ENCODE data around the gene VPS45.

VPS45 gene

DNA sequence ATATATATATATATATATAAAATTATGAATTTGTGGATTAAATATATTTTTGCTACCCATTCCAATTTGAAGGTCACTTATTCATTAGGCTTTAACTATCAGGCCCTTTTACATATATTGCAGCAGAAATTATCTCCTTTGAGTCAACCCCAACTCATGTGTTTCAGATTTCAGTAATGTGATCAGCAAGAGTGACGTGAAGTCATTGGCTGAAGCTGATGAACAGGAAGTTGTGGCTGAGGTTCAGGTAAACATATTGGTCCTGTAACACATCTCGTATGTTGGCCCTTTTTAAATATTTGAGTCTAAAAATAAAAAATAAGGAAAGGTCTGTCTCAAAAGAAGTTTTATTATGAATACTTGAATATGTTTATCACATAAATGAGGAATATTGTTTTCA lies 8.5 kb downstream of the VPS45 start:
- no peak for DNase-seq

- no peak for DNase-seq
Observed at GRCh38 chr1:150076985-150077384, 9.4 kb downstream of the VPS45 start.

GRCh38 chr1:150080784-150081183 lies 13.2 kb downstream of the VPS45 start:
- DNase-seq, result no peak

DNA sequence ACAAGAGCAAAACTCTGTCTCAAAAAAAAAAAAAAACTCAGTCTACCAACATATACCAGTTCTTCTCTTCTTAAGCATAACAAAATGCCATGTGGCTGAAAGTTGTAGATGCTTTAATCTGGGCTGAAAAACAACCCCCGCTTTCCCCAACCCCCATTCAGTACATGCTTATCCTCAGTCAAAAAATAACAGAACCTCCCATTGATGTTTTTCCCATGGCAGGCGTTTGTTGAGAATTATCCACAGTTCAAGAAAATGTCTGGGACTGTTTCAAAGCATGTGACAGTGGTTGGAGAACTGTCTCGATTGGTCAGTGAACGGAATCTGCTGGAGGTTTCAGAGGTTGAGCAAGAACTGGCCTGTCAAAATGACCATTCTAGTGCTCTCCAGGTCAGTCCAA lies 14.9 kb downstream of the VPS45 start:
- no peak for DNase-seq

DNA sequence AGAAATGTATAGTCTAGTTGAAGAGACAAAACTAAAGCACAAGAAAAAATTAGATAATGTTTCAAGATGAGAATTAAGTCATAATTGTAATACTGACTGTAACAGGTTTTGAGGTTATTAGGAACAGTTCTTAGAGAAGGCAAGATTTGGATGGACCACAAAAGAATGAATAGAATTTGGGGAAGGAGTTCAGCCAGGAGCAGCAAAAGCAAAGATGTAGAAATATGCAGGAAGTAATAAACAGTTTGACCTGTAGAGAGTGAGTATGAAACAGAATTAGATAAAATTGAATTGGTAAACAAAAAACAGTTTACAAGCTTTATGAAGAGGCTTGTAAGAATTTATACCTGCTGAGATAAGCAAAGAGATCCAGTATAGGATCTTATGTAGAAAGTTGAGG lies 16.3 kb downstream of the VPS45 start:
- DNase-seq, result no peak

DNA sequence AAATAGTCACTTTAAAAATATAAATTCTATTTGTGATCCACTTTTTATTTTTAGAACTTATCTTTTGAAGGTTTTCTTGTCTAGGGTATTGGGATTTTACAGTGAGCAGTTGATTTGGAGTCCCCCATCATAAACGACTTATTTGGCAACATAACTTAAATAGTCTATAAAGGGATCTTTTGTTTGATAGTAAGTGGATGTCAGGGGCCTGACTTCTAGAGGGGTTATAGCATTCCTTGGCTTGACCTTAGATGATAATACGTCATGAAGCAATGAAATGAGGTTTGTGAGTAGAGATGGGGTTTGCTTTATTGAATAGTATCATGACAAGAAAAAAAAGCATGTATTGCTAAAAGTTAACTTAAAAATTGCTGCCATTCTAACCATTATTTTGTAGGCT lies 17.8 kb downstream of the VPS45 start:
- no peak for DNase-seq

- DNase-seq, result no peak
Observed at GRCh38 chr1:150087415-150087814, 19.8 kb downstream of the VPS45 start.

DNA sequence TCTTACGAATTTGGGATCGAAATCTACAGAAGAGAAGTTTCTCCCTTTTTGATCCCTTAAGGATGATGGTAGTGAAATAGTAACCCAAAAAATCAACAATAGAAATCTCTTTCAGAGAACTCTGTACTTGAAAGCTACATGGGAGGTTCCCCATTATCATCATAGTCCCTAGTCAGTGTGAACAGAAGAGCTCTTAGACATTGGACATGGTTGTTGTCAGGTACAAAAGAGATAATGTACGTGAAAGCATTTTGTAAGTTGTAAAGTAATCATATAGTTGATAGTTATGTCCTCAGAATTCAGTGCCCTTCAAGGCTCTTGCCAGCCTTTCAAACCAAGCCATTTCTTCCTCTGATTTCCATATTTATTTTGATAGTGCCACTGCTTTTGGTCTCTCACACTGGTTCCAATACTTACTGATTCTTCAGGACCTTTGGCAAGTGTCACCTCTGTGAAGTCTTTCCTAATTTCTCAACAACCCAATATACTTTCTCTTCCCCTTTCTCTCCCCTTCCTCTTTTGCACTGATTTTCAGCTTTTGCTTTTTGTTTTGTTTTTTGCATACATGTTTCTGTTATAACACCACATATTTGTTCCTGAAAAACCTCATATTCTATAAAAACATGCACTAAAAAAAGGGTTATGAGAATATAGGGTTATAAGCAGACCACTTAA lies 22.4 kb downstream of the VPS45 start:
- DNase-seq, result no peak

- DNase-seq, result no peak
Observed at GRCh38 chr1:150092180-150092791, 24.7 kb downstream of the VPS45 start.

- DNase-seq, result no peak
Observed at GRCh38 chr1:150093805-150094204, 26.2 kb downstream of the VPS45 start.

DNA sequence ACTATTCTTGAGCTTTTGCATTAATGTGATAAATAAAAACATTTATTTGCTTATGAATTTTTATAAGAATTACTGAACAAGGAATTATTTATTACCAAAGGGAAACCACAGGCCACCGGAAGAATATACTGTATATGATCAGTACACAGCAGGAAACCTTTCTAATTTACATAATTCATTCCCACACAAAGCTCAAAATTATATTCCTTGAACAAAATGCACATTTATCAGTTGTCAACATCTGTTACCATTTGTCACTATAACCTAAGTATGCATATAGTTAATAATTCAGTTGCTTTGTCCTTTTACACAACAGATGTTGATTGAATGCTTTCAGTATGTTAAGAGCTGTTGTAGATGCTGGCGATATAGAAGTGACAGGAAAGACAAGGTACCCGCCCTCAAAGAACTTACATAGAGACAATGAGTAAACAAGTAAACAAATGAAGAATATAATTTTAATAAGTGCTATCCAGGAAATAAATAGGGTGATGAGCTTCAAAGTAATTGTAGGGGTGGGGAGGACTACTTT lies 27.2 kb downstream of the VPS45 start:
- no peak for DNase-seq

- no peak for DNase-seq
Observed at GRCh38 chr1:150102986-150103385, 35.4 kb downstream of the VPS45 start.

GRCh38 chr1:150106341-150106740 lies 38.8 kb downstream of the VPS45 start:
- no peak for DNase-seq

DNA sequence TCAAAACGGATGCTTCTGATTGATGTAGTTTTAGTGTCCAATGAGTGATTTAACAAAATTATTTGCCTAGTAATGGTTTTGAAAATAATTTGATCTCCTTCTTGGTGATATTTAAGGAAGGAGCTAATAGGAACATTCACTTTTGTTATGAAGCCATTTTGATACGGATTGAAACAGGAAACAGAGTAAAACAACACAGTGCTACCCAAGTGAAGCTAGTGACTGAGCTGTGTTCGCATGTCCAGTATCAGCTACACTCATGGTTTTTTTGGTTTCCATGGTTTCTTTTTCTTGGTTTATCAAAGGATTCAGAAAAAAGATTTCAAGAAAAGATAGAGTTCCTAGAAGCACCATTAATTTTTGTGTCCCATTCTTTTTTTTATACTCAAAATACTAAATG lies 42.0 kb downstream of the VPS45 start:
- DNase-seq, result no peak

- no peak for DNase-seq
Observed at GRCh38 chr1:150110116-150110515, 42.5 kb downstream of the VPS45 start.

- no peak for DNase-seq
Observed at GRCh38 chr1:150111670-150112069, 44.1 kb downstream of the VPS45 start.

DNA sequence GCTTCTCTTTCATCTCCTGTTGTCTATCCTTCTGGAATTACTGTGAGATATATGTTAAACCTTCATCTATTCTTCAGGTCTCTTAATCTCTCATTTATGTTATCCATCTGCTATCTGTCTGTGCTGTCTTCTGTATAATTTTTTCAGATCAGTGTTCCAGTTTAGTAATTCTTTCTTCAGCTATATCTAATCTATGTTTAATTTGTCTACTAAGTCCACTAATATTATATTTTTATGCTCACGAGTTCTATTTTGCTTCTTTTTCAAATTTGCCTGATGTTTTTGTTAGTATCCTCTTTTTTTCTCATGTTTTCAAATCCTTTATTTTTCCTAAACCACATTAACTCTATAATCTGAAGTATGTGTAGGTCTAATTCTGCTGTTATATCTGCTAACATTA lies 47.5 kb downstream of the VPS45 start:
- DNase-seq, result no peak

DNA sequence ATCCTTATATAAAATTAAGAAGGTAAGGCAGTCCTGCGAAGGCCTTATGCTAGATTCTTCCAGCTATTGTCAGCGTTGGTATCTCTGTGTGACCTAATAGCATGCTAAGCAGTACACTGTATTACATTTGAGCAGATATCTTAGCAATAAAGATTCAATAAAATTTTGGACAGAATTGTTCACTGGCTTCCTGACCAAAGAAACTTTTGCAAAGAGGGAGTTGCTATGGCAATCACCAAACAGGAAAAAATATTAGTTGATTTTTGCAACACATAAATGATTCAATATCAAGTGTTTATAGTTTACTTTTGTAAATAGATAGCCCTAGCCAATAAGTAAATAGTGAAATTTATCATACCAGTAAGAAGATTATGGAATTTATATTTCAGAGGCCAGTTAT lies 51.1 kb downstream of the VPS45 start:
- DNase-seq, result no peak

GRCh38 chr1:150121236-150121862 lies 53.8 kb downstream of the VPS45 start:
- no peak for DNase-seq

GRCh38 chr1:150126811-150127210 lies 59.2 kb downstream of the VPS45 start:
- no peak for DNase-seq

- no peak for DNase-seq
Observed at GRCh38 chr1:150127464-150127863, 59.9 kb downstream of the VPS45 start.

- no peak for DNase-seq
Observed at GRCh38 chr1:150127868-150128267, 60.3 kb downstream of the VPS45 start.

DNA sequence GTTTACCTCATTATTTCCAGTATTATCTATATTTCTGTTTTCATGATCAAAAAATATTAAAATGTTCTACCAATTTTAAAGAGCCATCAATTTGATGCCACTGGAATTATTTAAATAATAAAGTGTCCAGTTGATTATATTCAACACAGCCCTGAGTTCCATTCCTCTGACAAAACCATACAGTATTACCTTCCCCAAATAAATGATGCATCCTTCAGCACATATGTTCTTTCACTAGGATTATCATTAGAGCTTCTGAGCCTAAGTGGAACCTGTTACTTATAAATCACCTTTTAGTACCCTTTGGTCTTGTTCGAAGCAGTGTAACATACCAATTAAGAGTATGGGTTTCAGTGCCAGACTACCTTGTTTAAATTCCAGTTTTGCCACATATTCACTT lies 64.8 kb downstream of the VPS45 start:
- no peak for DNase-seq

GRCh38 chr1:150134537-150134936 lies 67.0 kb downstream of the VPS45 start:
- DNase-seq, result no peak

All from activated gamma-delta T cell (primary cell).